Liver (tissue), 3 donors: ENCODE measurements around the gene ATP11A.
"Not testable (repeated sequence)": the region's sequence is repeated elsewhere in the genome, so short reads cannot be mapped to it uniquely, and the experiment has no call there.

Source experiments
- CTCF ChIP-seq: fragments of 150-350 bp; IDR thresholded peaks from 2 replicates; pipeline ENCODE4 v1.5.1; 2017; ENCODE audit warnings: improper control_type of control experiment, low read depth, low read length; ENCODE audit not compliant: missing input control
- GABPA ChIP-seq, 2 donors: IDR thresholded peaks in 1 of 2; conservative IDR thresholded peaks in 1 of 2; 2 replicates each; pipeline ENCODE4 v1.6.1; 2016; ENCODE audit warnings: antibody characterized with exemption in 2 of 2, mild to moderate bottlenecking in 1 of 2, moderate library complexity in 1 of 2
- JUND ChIP-seq, 2 donors: IDR thresholded peaks; 2 replicates each; pipeline ENCODE4 v1.6.1; 2016; ENCODE audit warnings: antibody characterized with exemption in 2 of 2
- MAX ChIP-seq: IDR thresholded peaks from 2 replicates; pipeline ENCODE4 v1.6.1; 2016; ENCODE audit warnings: antibody characterized with exemption
- RAD21 ChIP-seq, 2 donors: IDR thresholded peaks; 2 replicates each; pipeline ENCODE4 v1.6.1; 2016; ENCODE audit warnings: antibody characterized with exemption in 2 of 2, mild to moderate bottlenecking in 2 of 2
- REST ChIP-seq: IDR thresholded peaks from 2 replicates; pipeline ENCODE4 v1.6.1; 2016; ENCODE audit warnings: antibody characterized with exemption, mild to moderate bottlenecking
- RXRA ChIP-seq, 2 donors: IDR thresholded peaks; 2 replicates each; pipeline ENCODE4 v1.6.1; 2017 to 2018; ENCODE audit warnings: antibody characterized with exemption in 2 of 2, mild to moderate bottlenecking in 1 of 2
- SP1 ChIP-seq: IDR thresholded peaks from 2 replicates; pipeline ENCODE4 v1.6.1; 2018; ENCODE audit warnings: antibody characterized with exemption, mild to moderate bottlenecking
- TAF1 ChIP-seq: conservative IDR thresholded peaks from 2 replicates; pipeline ENCODE4 v1.6.1; 2016; ENCODE audit warnings: antibody characterized with exemption, mild to moderate bottlenecking
- ZBTB33 ChIP-seq: IDR thresholded peaks from 2 replicates; pipeline ENCODE4 v1.6.1; 2016; ENCODE audit warnings: antibody characterized with exemption
- donor health status: healthy.
- donor health status: healthy.

GRCh38 chr13:112841303-112842015, 151.6 kb downstream of the ATP11A start:
- TF ChIP-seq CTCF; GABPA (IDR thresholded peaks at IDR 0.05 in 1 of 2, conservative IDR thresholded peaks at IDR 0.05 in 1 of 2); JUND (IDR thresholded peaks at IDR 0.05); RAD21 (IDR thresholded peaks at IDR 0.05); REST; SP1; MAX; RXRA (IDR thresholded peaks at IDR 0.05); TAF1; ZBTB33: not testable (repeated sequence)
